HG03469 (cell line): ENCODE data around the gene TCF12.
"Not testable (repeated sequence)": the region's sequence is repeated elsewhere in the genome, so short reads cannot be mapped to it uniquely, and the experiment has no call there.

Source experiments
- ATAC-seq: cut with Tn5 transposase; IDR thresholded peaks from one replicate; pipeline ENCODE4 v1.9.1; 2021; ENCODE audit warnings: mild to moderate bottlenecking, moderate library complexity, moderate number of reproducible peaks; ENCODE audit not compliant: unreplicated experiment

The TCF12 gene

DNA sequence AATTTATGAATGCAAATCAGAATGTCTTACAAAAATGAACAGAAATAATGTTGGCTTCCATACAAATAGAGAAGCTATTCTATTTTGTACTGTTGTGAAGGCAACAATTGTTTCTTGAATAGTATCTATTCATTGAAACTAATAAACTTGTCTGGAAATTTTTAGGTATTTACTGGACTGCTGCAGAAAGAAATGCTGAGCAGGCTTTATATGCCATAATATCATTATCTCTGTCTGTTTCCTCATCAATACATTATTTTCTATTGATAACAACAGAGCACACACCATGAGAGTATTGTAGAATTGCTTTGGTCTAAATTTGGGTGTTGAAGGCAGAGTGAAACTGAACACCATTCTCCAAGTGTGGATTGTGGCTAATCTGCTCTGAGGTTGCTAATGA is 241.3 kb downstream of the TCF12 start:
- no peak for ATAC-seq

DNA sequence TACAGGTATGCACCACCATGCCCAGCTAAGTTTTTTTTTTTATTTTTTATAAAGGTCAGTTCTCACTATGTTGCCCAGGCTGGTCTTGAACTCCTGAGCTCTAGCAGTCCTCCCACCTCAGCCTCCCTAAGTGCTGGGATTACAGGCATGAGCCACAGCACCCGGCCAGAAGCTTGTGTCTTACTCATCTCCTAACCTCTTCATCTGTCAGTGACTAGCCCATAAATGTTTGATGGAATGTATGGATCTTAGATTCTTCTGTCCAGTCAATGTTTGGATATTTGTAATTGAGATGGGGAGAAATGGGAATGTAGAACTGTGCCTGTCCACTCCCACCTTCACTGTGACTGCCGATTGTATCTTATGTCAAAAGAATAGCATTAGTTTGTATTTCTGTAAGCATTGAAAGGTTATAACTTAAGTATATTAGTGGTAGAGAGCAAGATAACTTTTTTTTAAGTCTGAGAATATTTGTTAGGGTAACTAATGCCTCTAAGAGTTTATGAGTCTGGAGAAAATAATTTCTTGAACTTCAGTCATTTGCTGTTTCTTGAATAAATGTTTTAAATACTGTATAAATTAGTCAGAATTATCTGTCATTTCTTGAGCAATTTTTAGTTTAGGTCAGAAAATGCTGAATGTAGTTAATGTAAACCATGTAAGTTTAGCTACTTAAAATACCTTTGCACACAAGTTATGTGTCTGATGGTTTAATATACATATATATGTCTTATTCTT is 242.5 kb downstream of the TCF12 start:
- no peak for ATAC-seq

DNA sequence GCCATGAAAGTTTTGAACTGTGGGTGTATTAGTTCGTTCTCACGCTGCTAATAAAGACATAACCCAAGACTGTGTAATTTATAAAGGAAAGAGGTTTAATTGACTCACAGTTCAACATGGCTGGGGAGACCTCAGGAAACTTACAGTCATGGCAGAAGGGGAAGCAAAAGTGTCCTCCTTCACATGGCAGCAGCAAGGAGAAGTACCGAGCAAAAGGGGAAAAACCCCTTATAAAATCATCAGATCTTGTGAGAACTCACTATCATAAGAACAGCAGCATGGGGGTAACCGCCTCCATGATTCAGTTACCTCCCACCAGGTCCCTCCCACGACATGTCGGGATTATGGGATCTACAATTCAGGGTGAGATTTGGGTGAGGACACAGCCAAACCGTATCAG is 245.8 kb downstream of the TCF12 start:
- not testable (repeated sequence) for ATAC-seq

DNA sequence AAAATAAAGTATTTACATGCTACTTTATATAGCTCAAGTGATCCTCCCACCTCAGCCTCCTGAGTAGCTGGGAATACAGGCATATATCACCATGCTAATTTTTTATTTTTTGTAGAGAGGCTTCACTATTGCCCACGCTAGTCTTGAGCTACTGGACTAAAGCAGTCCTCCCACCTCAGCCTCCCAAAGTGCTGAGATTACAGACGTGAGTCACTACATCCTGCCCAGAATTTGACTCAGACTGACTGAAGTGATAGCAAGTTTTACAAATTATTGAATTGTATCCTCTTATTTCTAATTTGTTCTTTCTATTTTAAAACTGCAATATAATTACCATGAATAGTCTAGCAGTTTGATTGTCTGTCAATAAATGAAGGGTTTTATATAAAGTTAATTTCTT is 247.5 kb downstream of the TCF12 start:
- ATAC-seq, result no peak

DNA sequence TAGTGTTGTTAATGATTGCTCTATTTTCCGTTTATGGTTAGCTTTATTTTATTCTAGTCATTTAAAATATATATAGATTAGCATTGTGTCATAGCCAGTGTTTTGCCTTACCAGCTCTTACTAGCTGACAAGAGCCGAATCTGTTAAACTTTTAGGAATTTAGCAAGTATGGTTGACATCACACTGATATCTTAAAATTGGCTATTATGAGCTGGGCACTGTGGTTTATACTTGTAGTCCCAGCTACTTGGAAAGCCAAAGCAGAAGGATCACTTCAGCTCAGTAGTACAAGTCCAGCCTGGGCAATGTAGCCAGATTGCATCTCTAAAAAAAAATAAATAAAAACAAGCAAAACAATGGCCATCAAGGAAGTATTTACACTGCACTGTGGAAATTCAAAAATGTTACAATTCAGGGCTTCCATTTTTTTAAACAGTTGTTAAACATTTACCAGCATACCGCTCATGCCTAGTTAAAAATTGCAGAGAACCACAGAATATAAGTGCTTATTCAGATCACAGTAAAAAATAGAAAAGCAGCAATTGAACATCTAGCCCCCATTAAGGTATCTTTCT is 249.5 kb downstream of the TCF12 start:
- ATAC-seq, result no peak

DNA sequence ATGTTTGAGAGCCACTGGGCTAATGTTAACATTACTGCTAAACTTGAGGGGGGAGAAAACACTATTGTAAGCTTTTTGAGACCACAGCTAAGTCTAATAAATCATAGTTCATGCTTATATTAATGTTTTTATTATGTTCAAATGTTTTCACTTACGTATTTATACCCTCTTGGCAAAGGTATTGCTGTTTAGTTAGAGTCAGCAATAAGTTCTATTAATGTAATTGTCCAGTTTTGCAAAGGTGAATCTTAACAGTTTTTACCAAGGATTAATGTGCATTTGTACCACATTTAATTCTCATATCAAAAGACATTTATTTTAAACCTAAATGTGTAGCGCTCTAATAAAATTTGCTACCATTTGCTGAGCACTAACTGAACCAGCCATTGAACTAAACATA is 251.2 kb downstream of the TCF12 start:
- no peak for ATAC-seq

DNA sequence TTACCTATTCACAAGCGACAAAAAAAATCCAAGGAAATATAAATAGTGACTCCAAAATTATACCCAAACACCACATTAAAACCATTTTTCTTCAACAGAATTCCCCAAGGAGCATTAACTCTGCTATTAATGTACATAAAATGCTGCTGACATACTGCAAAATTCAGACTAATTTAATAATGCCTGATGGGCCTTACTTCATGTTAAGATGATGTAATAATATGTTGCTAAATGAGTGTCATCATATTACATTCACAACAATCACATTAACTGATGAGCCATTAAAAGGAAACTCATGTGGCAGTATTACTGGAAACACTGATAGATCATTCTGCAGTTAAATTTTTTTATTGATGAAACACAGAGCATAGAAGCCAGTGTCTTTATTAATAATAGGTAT is 253.0 kb downstream of the TCF12 start:
- no peak for ATAC-seq

DNA sequence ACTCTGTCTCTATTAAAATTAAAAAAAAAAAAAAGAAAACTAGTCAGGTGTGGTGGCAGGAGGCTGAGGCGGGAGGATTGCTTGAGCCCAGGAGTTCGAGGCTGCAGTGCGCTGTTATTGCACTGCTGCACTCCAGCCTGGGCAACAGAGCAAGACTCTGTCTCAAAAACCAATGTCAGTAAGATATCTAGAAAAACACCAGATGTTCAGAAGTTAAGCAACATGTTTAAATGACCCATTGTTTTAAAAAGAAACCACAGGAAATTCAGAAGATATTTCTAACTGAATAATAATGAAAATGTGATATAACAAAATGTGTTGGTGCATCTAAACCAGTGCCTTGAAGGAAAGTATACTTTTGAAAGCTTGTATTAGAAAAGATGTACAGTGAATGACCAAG is 254.5 kb downstream of the TCF12 start:
- no peak for ATAC-seq

DNA sequence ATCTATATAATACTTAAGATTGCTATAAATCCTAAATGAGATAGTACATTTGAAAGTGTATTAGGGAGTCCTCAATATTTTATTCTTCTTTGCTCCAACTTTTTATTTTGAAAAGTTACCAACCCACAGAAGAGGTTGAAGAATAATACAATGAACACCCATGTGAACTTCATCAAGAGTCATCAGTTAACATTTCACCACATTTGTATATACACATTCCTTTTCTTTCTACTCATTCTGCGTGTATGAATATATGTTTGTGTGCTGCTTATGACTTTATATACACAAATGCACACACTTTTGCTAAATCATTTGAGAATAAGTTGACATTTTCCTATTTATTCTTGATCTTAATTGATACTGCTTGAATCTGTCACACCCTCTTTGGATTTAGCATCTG is 264.6 kb downstream of the TCF12 start:
- ATAC-seq, result no peak

DNA sequence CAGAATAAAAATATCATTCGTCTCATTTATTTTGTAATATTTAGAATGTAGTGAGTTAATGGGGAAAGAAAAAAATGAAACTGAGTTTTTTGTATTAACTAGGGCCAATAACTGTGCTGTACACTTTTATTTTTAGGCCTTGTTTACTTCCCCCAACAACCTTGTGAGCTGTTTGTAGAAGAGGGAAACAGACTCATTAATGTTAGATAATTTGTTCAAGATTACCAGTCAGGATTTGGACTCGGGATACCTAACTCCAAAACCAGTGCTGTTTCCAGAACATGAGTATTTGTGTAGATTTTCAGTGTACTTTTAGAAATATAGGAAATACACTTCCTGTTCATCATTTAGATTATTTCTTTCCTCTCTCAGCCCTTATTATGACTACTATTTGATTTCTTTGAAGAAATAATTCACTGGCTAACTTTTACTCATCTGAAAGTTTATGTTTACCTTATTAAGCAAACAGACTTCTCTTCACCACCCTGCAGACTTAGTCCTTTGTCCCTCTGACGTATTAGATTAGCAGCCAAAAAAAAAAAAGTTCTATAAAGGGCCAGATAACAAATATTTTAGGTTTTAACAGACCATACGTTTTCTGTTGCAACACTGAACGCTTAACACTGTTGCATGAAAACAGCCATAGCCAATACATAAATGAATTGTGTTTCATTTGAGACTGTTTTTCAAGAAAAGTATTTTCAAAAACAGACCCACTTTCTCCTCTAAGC is 265.3 kb downstream of the TCF12 start:
- no peak for ATAC-seq

DNA sequence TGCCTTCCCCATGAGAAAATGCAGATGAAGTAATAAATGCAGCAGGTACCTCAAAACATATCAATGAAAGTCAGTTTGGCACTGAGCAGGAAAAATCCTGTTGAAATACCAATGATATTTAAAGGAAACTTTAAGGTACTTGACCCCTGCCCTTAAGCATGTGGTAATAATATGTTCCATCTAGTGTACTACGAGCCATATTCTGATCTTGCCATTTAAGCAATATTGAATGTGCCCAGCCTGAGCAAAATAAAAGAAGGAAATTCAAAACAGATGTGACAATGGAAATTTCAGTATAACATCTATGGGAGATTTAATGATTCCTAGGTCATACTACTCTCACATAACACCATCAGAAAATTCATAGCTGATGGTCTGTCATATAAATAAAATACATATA is 266.1 kb downstream of the TCF12 start:
- ATAC-seq, result no peak

DNA sequence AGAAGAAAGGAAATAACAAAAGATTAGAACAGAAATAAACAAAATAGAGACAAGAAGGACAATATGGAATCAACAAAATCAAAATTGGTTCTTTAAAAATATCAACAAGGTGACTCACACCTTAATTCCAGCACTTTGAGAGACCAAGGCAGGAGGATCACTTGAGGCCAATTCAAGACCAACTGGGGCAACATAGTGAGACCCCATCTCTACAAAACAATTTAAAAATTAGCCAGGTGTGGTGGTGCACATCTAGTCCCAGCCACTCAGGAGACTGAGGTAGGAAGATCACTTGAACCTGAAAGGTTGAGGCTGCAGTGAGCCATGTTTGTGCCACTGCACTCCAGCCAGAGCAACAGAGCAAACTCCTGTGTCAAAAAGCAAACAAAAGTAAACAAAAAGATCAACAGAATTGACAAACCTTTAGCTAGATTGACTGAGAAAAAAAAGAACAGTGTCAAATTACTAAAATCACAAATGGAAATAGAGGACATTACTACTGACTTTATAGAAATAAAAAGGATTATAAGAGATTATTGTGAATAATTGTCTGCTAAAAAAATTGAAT is 267.1 kb downstream of the TCF12 start:
- ATAC-seq, result no peak

DNA sequence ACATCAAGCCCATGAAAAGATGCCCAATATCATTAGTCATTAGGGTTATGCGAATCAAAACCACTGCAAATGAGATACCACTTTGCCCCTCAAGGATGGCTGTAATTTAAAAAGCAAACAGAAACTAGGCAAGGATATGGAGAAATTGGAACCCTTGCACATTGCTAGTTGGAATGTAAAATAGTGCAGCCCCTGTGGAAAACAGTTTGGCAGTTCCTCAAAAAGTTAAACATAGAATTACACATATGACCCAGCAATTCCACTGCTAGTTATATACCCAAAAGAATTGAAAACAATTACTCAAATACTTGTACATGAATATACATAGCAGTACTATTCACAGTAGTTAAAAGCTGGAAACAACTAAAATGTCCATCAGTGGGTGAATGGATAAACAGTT is 271.0 kb downstream of the TCF12 start:
- ATAC-seq, result no peak

DNA sequence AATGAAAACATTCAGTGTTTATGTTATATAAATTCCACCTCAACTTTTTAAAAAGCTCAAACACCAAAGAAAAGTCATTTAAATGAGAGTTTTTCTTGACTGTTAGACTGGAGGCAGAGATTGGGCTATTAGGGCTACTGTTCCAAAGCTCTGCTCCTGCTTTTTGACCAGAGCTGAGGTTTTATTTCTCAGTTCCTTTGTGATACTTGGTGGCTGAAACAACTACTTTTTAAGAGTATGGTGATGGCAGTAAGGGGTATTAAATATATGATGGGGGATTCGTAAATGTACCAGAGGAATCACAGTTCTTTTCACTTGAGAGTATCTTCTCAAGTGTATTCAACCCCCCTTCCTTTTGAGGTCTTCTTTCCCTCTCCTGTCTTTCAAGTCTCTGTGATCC is 271.8 kb downstream of the TCF12 start:
- no peak for ATAC-seq

DNA sequence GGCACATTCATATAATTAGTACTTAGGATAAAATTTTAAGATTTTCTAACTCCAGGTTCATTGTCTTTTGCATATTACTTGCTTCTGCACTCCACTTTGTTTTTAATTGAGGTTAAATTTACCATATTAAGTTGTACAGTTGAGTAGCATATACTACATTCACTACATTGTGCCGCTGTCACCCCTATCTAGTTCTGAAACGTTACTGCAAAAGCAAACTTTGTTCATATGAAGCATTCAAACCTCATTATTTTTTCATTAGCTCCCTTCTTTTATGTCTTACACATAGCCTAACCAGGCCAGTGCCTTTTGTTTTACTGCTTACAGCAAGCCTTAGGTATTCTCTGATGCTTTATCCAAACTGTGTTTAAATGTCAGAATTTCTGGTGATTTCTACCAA is 274.7 kb downstream of the TCF12 start:
- no peak for ATAC-seq

DNA sequence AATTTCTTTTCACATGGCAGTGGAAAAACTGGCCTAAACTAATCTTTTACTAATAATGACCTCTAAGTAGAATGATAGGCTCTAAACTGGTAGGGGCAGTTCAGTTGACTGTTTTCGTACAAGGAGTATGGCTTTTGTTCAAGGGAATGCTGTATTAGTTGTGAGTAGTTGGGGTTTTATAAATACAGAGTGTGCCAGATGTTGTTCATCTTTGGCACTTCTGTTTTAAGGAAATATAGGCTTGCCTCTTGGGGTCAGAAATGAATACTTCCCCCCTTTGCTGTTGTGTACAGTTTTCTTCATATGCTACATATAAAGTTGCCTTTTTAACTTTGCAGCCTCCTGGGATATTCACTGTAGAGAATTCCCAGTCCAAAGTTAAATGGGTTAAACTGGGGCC is 276.9 kb downstream of the TCF12 start:
- ATAC-seq, result no peak

DNA sequence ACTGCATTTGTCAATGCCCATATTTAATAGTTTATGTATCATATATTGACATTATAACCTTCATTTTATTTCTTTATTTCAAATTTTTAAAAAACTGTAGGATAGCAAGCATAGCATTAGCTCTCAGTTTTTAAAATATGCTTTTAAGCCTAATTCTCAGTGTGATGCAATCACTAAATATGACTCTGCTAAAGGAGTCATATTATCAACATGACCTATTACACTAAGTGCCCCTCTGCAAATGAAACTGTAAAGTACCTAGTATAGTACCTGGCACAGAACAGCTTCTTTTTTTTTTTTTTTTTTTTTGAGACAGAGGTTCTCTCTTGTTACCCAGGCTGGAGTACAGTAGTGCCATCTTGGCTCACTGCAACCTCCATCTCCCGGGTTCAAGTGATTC is 278.4 kb downstream of the TCF12 start:
- no peak for ATAC-seq

DNA sequence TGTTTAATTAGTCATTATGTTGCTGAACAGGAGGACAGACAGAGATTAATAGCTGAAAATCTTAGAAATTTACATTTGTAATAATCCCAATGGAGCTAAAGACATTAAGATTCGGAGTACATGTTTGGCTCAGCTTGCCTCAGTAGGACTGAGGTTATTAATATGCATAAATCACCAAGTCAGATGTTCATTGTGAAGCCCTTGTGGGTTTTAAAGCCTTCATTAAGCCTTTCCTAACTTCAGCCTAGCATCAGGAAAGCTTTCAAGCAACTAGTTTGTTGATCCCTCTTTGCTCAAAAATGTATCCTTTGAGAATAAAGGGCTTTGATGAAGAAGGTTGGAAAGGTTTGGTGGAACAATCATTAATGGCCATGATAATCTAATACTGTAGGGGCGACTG is 279.7 kb downstream of the TCF12 start:
- ATAC-seq, result no peak

DNA sequence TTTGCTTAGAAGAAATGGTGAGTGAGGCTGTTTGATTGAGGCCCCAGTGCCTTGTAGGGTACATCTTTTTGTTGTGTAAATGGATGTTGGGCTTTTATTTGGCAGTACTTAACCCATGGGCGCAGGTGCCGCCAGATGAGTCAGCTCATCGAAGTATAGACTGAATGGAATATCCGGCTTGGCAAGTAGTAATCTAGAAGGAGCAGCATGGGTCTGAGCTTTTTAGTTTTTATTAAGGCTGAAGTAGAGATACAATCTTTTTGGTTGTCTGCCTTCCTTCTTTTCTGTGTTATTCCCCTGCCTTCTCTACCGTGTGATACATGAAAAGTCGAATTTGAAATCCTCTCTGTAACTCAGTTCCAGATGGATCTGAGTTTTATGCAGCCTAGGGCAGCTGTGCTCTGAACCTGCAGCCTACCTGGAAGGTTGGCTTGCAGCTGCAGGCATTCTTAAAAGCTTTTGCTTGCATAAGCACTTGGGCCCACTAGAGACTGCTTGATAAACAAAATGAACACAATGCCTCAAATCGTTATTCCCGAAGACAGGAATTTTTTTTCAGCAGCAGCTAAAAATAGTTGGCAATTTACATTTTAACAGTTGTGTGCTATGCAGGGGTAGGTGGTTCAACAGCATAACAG is 280.3 kb downstream of the TCF12 start:
- ATAC-seq, result no peak

DNA sequence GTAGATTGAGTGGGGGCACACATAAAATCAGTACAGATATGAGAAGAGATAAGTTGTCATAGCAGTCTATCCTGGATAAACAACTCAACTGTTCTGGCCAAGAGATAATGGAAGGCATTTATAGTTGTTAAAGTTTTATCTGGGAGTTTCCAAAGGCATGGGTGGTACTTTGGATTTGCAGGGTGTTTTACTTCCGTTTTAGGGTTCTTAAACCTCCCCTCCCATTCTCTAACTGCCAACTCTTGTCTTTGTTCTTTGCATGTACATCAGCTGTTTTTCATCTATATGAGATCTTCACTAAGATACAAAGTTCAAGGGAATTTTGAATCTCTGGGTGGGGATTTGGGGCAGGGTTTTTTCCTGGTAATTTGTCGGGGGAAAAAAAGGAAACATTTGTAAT is 283.1 kb downstream of the TCF12 start:
- no peak for ATAC-seq

DNA sequence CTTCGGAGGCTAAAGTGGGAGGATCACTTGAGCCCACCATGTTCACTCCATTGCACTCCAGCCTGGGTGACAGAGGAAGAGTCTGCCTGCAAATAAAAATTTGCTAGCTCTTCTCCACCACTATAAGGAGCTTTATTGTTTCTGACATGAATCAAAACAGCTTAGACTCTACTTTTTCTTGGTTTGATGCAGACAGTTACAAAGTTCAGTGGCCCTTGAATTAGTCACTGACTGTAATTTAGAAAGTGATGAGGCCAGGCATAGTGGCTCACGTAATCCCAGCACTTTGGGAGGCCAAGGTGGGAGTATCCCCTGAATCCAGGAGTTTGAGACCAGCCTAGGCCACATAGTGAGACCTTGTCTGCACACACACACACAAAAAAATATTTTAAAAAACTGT is 285.5 kb downstream of the TCF12 start:
- no peak for ATAC-seq
